CD4-positive, alpha-beta T cell treated with Interleukin-4 for 1 hour (primary cell): ENCODE data around the gene XRCC2.
"Not testable (repeated sequence)": the region's sequence is repeated elsewhere in the genome, so short reads cannot be mapped to it uniquely, and the experiment has no call there.

Experiments used
- DNase-seq, 2 donors: peaks; one replicate each; pipeline ENCODE4 v3.0.0-alpha.2; 2020 to 2022

The XRCC2 gene

GRCh38 chr7:152663931-152664330, 12.0 kb downstream of the XRCC2 start:
- DNase-seq, result no peak

DNA sequence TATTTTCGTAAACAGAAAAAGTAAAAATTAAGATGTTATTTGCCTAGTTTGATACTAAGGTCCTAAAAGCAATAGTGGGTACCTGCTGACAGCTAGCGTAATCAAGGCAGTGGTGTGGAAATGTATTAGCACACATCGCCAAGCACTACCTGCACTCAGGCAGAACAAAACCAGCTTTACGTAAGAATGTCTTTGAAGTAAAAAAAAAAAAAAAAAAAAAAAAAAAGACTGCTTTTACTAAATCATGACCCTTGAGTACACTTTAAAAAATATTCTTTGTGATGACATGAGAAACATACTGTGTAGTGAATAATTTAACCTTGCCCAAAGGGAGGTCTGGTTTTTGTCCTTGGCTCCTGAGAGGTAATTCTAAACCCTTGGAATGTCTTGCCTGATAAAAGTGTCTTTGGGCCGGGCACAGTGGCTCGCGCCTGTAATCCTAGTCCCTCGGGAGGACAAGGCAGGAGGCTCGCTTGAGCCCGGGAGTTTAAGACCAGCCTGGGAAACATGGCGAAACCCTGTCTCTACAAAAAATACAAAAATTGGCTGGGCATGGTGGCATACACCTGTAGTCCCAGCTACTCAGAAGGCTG, 12.7 kb downstream of the XRCC2 start:
- DNase-seq, result no peak

- no peak for DNase-seq
Measured at GRCh38 chr7:152661479-152661878, 14.5 kb downstream of the XRCC2 start.

DNA sequence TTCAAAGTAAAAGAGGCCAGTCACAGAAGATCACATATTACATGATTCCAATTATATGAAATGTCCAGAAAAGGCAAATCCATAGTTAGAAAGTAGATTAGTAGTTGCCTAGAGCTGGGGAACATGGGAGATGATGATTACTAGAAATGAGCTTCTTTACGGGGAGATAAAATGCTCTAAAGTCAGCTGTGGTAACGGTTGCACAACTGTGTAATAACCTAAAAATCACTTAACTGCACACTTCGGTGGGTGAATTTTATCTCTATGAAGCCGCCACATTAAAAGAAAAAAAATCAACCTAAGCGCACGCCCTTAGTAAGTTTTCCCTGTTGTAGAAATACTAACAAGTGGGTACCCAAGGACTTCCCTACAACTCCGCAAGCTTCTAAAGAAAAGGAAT, 15.9 kb downstream of the XRCC2 start:
- no peak for DNase-seq

DNA sequence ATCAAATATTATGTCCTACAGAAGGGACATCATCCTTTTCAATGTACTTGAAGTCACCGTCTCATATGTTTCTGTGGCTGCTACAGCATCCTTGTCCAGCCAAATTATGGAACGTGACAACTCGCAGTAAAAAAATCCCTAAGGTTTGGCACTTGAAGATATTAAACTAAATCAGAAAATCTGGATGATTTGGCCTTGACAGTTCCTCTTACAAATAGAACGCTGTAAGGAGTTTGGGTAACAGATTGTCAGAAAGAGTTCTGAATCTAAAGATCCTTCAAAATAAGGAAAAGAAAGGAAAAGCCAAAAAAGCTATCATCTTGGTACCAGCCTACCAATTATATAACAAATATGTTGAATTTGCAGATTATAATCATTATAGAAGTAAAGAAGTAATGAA, 21.0 kb downstream of the XRCC2 start:
- DNase-seq, result no peak

DNA sequence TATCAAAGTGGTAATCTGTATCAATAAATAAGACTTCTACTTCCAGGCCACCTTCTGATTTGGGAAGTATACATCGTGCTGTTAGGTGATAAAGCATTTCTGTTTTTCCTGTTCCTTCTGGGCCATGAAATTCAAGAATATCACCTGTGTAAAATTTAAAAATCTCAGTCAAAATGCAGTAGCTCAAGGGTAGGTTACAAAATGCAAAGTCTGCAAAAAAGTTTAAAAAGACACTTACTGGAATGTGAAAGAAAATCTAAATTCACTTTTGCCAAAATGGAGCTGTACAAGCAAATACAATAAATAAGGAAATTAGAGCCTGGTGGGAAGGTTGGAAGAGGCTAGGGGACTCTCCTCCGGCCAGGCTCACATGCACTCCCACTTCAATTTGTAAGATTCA, 26.7 kb downstream of the XRCC2 start:
- DNase-seq, result no peak

DNA sequence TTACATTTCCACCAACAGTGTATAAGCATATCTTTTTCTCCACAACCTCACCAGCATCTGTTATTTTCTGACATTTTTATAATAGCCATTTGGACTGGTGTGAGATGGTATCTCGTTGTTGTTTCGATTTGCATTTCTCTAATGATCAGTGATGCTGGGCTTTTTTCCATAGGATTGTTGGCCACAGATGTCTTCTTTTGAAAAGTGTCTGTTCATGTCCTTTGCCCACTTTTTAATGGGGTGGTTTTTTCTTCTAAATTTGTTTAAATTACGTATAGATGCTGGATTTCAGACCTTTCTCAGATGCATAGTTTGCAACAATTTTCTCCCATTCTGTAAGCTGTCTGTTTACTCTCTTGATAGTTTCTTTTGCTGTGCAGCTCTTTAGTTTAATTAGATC, 28.9 kb downstream of the XRCC2 start:
- DNase-seq, result no peak

- DNase-seq, result not testable (repeated sequence)
Measured at GRCh38 chr7:152646579-152646978, 29.4 kb downstream of the XRCC2 start.

DNA sequence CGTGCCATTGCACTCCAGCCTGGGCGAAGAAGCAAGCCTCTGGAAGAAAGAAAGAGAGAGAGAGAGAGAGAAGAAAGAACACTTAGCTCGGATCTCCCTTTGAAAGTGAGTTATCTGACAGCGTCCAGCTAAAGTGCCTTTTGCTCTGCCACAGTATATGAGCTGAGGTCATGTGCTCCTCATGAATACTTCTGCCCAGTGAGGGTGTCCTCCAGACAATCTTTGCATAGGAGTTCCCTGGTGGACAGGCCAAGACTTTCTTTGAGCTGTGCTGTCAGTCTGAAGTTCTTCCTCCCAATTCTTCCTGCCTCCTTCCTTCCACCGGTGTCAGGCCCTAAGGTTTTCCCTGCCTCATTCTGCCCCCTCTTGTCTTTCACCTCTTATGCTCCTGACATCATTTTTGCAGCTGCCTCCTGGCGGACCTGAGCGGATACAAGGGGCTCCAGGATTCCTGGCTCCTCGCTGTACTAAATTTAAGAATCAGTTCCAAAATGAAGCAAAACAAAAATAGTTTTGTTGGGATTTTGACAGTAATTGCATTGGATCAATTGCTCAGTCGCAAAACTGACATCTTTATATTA, 31.9 kb downstream of the XRCC2 start:
- no peak for DNase-seq

DNA sequence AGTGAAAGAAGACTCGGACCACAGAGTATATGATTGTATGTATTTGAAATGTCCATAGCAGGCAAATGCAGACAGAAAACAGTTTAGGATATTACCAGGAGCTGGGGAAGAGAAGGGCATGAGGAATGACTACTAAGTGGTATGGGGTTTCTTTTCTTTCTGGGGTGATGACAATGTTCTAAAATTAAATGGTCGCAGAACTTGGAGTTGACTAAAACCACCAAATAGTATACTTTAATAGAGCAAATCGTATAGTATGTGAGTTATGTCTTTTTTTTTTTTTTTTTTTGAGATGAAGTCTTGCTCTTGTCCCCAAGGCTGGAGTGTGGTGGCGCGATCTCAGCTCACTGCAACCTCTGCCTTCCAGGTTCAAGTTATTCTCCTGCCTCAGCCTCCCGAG, 34.6 kb downstream of the XRCC2 start:
- DNase-seq, result no peak

DNA sequence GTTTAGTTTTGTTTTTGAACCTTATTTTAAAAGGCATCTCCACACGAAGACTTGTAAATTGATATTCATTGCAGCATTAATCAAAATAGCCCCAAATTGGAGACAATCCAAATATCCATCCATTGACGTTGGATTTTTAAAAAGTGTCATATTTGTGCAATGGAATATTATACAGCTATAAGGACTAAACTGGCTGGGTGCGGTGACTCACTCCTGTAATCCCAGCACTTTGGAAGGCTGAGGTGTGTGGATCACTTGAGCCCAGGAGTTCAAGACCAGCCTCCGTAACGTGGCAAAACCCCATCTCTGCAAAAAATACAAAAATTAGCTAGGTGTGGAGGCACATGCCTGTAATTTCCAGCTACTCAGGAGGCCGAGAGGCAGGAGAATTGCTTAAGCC, 35.1 kb downstream of the XRCC2 start:
- no peak for DNase-seq

DNA sequence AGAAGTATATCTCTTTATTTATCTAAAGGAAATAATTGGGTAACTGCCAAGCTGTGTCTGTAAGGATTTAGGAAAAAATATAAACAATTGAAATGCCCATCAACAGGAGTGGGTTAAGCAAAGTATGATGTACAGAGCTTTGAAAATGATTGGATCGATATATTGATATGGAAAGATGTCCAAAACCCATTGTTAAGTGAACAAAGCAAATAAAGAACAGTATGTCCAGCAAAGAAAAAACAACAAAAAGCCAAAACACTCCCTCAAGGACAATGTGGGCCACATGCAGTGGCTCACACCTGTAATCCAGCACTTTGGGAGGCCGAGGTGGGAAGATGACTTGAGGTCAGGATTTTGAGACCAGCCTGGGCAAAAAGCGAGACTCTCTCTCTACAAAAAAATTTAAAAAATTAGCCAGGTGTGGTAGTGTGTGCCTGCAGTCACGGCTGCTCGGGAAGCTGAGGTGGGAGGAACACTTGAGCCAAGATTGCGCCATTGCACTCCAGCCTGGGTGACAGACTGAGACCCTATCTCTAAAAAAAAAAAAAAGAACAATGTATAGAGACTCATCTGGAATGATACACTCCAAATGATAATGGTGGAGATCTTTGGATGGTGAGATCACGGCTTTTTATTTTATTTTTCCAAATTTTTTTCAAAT, 37.9 kb downstream of the XRCC2 start:
- no peak for DNase-seq

DNA sequence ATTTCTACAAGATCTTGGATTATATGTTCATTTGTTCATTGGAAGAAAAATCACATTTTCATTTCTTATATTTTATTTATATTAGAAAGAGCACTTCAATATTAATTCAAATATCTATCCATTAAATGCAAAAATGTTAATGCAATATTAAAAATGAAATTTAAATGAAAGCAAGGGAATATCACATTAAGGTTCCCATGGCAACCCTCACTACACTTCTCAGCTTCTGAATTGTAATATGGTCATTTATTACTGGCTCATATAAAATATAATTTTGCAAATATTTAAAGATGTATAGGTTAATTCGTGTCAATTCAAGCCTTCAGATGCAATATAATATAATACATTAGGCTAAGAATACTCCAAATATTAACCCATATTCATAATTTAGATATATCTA, 38.8 kb downstream of the XRCC2 start:
- DNase-seq, result no peak

- no peak for DNase-seq
Measured at GRCh38 chr7:152636441-152636840, 39.5 kb downstream of the XRCC2 start.

DNA sequence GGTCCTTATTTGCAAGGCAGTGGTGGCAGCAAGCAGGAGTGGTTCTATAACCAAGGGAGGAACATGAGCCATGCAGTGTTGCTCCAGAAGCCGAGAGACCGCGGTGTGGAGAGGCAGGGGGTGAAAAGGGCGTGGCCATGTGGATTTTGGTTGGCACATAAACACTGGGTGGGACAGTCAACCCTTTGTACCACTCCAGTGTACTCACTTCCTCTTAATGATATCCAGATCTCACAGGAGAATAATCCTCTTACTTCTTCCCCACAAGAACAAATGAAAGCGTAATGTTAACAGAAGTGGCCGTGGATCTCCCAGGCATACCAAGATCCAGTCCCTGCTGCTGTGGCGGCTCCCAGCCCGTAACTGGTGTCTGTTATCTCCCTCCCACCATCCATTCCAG, 42.4 kb downstream of the XRCC2 start:
- DNase-seq, result no peak

GRCh38 chr7:152633072-152633471, 42.9 kb downstream of the XRCC2 start:
- DNase-seq, result no peak

- not testable (repeated sequence) for DNase-seq
Measured at GRCh38 chr7:152628772-152629171, 47.2 kb downstream of the XRCC2 start.

- DNase-seq, result no peak
Measured at GRCh38 chr7:152624228-152624627, 51.7 kb downstream of the XRCC2 start.

DNA sequence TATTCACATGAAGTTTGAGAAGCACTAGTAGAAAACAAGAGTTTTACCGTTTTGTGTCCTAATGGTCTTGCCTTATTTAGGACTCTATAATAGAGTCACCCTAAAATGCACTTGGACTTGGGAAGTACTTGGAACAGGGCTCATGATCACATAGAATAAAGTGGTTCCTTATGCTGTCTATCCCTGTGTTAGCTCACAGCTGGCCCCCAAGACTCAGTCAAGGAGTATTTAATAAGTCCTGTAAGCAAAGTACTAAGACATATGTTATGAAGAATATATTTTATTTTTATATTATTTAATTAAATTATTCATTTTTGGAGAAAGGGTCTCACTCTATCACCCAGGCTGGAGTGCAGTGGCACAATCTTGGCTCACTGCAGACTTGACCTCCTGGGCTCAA, 54.5 kb downstream of the XRCC2 start:
- no peak for DNase-seq

GRCh38 chr7:152619027-152619739, 56.8 kb downstream of the XRCC2 start:
- DNase-seq, result no peak

- DNase-seq, result no peak
Measured at GRCh38 chr7:152618427-152618826, 57.5 kb downstream of the XRCC2 start.

- no peak for DNase-seq
Measured at GRCh38 chr7:152617056-152617455, 58.9 kb downstream of the XRCC2 start.

- DNase-seq, result no peak
Measured at GRCh38 chr7:152615031-152615741, 60.8 kb downstream of the XRCC2 start.
